ENCODE data around the gene TMC8.

GRCh38 chr17:78183916-78184315, 53.3 kb downstream of the TMC8 start:
- TF ChIP-seq CTCF (IDR thresholded peaks at IDR 0.05; ENCODE audit: borderline replicate concordance, extremely low read depth, low read length, poor library complexity, severe bottlenecking) (no peak), EZH2 (IDR thresholded peaks at IDR 0.05; ENCODE audit: borderline replicate concordance, low read depth, low read length, severe bottlenecking) (no peak)

Data from DND-41 (cell line).